Natural killer cell (primary cell): ENCODE data around the gene EIF2S3. TPM values are rescaled to one million over a fixed set of nuclear protein-coding genes. Genes with fewer than 3 reads are reported as not detected.
"Not testable (repeated sequence)": the region's sequence is repeated elsewhere in the genome, so short reads cannot be mapped to it uniquely, and the experiment has no call there.

ENCODE experiments used
- ATAC-seq, 3 donors: fragments of 150-1000 bp in 2 of 3; fragments of 200-7000 bp in 1 of 3; cut with Tn5 transposase; 1 replicate in 1 of 3; 2 replicates in 2 of 3; pipeline ENCODE4 v1.10.0; 2021; ENCODE audit warnings: mild to moderate bottlenecking in 2 of 3, moderate library complexity in 2 of 3
- DNase-seq, 2 donors: peaks; one replicate each; pipeline versions ENCODE4 v3.0.0 to v3.0.0-alpha.2; 2013 to 2021; ENCODE audit warnings: mixed read lengths in 1 of 2
- H3K27ac ChIP-seq: one replicate; pipeline ENCODE4 v1.5.1; 2013; ENCODE audit warnings: mild to moderate bottlenecking, low read length
- H3K27me3 ChIP-seq: one replicate; pipeline ENCODE4 v1.6.1; 2013; ENCODE audit warnings: low read length; ENCODE audit not compliant: control insufficient read depth, insufficient read depth
- H3K36me3 ChIP-seq: one replicate; pipeline ENCODE4 v1.6.1; 2013; ENCODE audit warnings: low read length; ENCODE audit not compliant: control insufficient read depth, insufficient read depth
- H3K4me1 ChIP-seq: one replicate; pipeline ENCODE4 v1.6.1; 2013; ENCODE audit warnings: low read length; ENCODE audit not compliant: control insufficient read depth, insufficient read depth
- H3K4me3 ChIP-seq: one replicate; pipeline ENCODE4 v1.5.1; 2013; ENCODE audit warnings: low read length
- H3K9me3 ChIP-seq: one replicate; pipeline ENCODE4 v1.6.1; 2013; ENCODE audit warnings: low read length; ENCODE audit not compliant: control insufficient read depth, insufficient read depth
- H3K27ac Mint-ChIP-seq, 2 donors: one replicate each; pipeline ENCODE4 v1.8.0; 2022; ENCODE audit warnings: mild to moderate bottlenecking in 2 of 2, mixed read lengths in 2 of 2, moderate library complexity in 1 of 2
- H3K27me3 Mint-ChIP-seq, 2 donors: one replicate each; pipeline ENCODE4 v1.8.0; 2022; ENCODE audit warnings: low read depth in 2 of 2, mixed read lengths in 2 of 2
- H3K36me3 Mint-ChIP-seq: one replicate; pipeline ENCODE4 v1.8.0; 2022; ENCODE audit warnings: mixed read lengths
- H3K4me1 Mint-ChIP-seq, 2 donors: one replicate each; pipeline ENCODE4 v1.8.0; 2022; ENCODE audit warnings: mixed read lengths in 2 of 2
- H3K4me3 Mint-ChIP-seq: one replicate; pipeline ENCODE4 v1.8.0; 2022; ENCODE audit warnings: mild to moderate bottlenecking, moderate library complexity, mixed read lengths
- H3K9me3 Mint-ChIP-seq, 2 donors: one replicate each; pipeline ENCODE4 v1.8.0; 2022; ENCODE audit warnings: mixed read lengths in 2 of 2
- CTCF ChIP-seq: fragments of 200-600 bp; IDR thresholded peaks from one replicate; pipeline ENCODE4 v1.8.0; 2022; ENCODE audit warnings: antibody characterized with exemption
- WGBS: methylation state at CpG from one replicate; pipeline ENCODE4 v1.1.7; 2013; ENCODE audit warnings: missing lambda C conversion rate; ENCODE audit not compliant: insufficient coverage; 5-methylcytosine and 5-hydroxymethylcytosine counted together
- intact Hi-C: fragments of 100-400 bp; cut with micrococcal nuclease; formaldehyde crosslinking; loops from one replicate; pipeline ENCODE4 v1.14.2; 2022
- total RNA-seq, 4 donors: library from RNA; stranded (reverse); fragments of 120-200 nt in 1 of 4; gene quantifications; one replicate each; pipeline versions ENCODE4 v1.2.3 to v1.2.4, GENCODE V29; 2013 to 2022

EIF2S3 gene
- total RNA-seq, 3 donors from 2014 or later (not counting 1 experiment from before 2014, with no cell fraction given), result 124 to 199 (median 132) TPM

GRCh38 chrX:24030597-24030996, 24.2 kb upstream of the EIF2S3 start:
- Mint-ChIP-seq H3K4me1 (peaks cover 0 to 8% of the 10 kb centered on the region in 2 donors), H3K27me3 (peaks cover 3 to 7% of the 10 kb centered on the region in 2 donors), H3K4me3 (no peak overlapping the region), H3K36me3 (no peaks in the 10 kb centered on the region), H3K9me3 (no peaks in the 10 kb centered on the region), H3K27ac (no peak overlapping the region)
- intact Hi-C loops, result no loop called here
- no peak overlapping the region for H3K4me3 ChIP-seq
- TF ChIP-seq CTCF, result no peak
- 100% methylated on average over 3 of the region's 5 CpGs for WGBS
- ATAC-seq (no peak), DNase-seq (no peak)
- H3K4me1 ChIP-seq, result peaks cover 2% of the 10 kb centered on the region
- no peaks in the 10 kb centered on the region for H3K9me3 ChIP-seq
- no peaks in the 10 kb centered on the region for H3K36me3 ChIP-seq
- no peak overlapping the region for H3K27ac ChIP-seq
- no peaks in the 10 kb centered on the region for H3K27me3 ChIP-seq

- DNase-seq (no peak), ATAC-seq (no peak)
- WGBS, result 77% methylated on average over 3 of the region's 5 CpGs
- no peaks in the 10 kb centered on the region for H3K9me3 Mint-ChIP-seq
- no peak overlapping the region for H3K27ac ChIP-seq
- no peak for TF ChIP-seq CTCF
- no peaks in the 10 kb centered on the region for H3K9me3 ChIP-seq
- H3K4me1 ChIP-seq, result no peaks in the 10 kb centered on the region
- no peaks in the 10 kb centered on the region for H3K36me3 ChIP-seq
- no peaks in the 10 kb centered on the region for H3K4me1 Mint-ChIP-seq
- intact Hi-C loops, result no loop called here
- peaks cover 3 to 7% of the 10 kb centered on the region in 2 donors for H3K27me3 Mint-ChIP-seq
- H3K27me3 ChIP-seq, result no peaks in the 10 kb centered on the region
- H3K4me3 ChIP-seq, result no peak overlapping the region
- no peak overlapping the region for H3K4me3 Mint-ChIP-seq
- no peaks in the 10 kb centered on the region for H3K36me3 Mint-ChIP-seq
- H3K27ac Mint-ChIP-seq, result no peak overlapping the region
These were observed 20.3 kb upstream of the EIF2S3 start for GRCh38 chrX:24034485-24034884.

GRCh38 chrX:24037729-24038128, 17.0 kb upstream of the EIF2S3 start:
- 86% methylated on average over 2 of the region's 4 CpGs for WGBS
- DNase-seq (no peak), ATAC-seq (no peak)
- Histone ChIP-seq H3K4me1 (no peaks in the 10 kb centered on the region), H3K9me3 (no peaks in the 10 kb centered on the region), H3K27ac (no peak overlapping the region), H3K4me3 (no peak overlapping the region), H3K36me3 (no peaks in the 10 kb centered on the region), H3K27me3 (no peaks in the 10 kb centered on the region)
- H3K27ac Mint-ChIP-seq, result no peak overlapping the region
- peaks cover 1 to 4% of the 10 kb centered on the region in 2 donors for H3K27me3 Mint-ChIP-seq
- H3K9me3 Mint-ChIP-seq, result no peaks in the 10 kb centered on the region
- H3K4me3 Mint-ChIP-seq, result no peak overlapping the region
- H3K36me3 Mint-ChIP-seq, result no peaks in the 10 kb centered on the region
- no peaks in the 10 kb centered on the region for H3K4me1 Mint-ChIP-seq
- intact Hi-C loops, result no loop called here
- no peak for TF ChIP-seq CTCF

- H3K27me3 Mint-ChIP-seq, DNase-seq, H3K36me3 ChIP-seq, H3K27ac ChIP-seq, H3K4me3 Mint-ChIP-seq, H3K36me3 Mint-ChIP-seq, H3K27ac Mint-ChIP-seq, H3K9me3 ChIP-seq, intact Hi-C loops, ATAC-seq, H3K9me3 Mint-ChIP-seq, H3K4me1 ChIP-seq, H3K4me1 Mint-ChIP-seq, H3K27me3 ChIP-seq, H3K4me3 ChIP-seq: not testable (repeated sequence)
These were observed 8.7 kb upstream of the EIF2S3 start for GRCh38 chrX:24046060-24046459.

- not testable (repeated sequence) for H3K27me3 Mint-ChIP-seq, H3K4me3 Mint-ChIP-seq, H3K27me3 ChIP-seq, H3K27ac Mint-ChIP-seq, DNase-seq, H3K9me3 ChIP-seq, H3K4me3 ChIP-seq, H3K9me3 Mint-ChIP-seq, H3K27ac ChIP-seq, H3K4me1 Mint-ChIP-seq, H3K36me3 Mint-ChIP-seq, H3K4me1 ChIP-seq, ATAC-seq, H3K36me3 ChIP-seq
- intact Hi-C loops, result loop anchor here (10.0 kb wide), 1 partner anchor 385 kb away; the partner anchor contains the start of gene PRDX4
- 96% methylated on average over 23 of the region's 24 CpGs for WGBS
These were observed 5.1 kb upstream of the EIF2S3 start for GRCh38 chrX:24049643-24050042.

- not testable (repeated sequence) for H3K4me3 Mint-ChIP-seq, H3K36me3 ChIP-seq, H3K27ac ChIP-seq, H3K4me1 Mint-ChIP-seq, H3K9me3 ChIP-seq, ATAC-seq, H3K36me3 Mint-ChIP-seq, H3K27me3 ChIP-seq, H3K4me1 ChIP-seq, H3K27ac Mint-ChIP-seq, DNase-seq, H3K27me3 Mint-ChIP-seq, H3K4me3 ChIP-seq, H3K9me3 Mint-ChIP-seq
- WGBS, result 87% methylated on average over 24 of the region's 26 CpGs
- intact Hi-C loops, result loop anchor here (10.0 kb wide), 1 partner anchor 386 kb away; the partner anchor contains the start of gene PRDX4
These were observed 4.0 kb upstream of the EIF2S3 start for GRCh38 chrX:24050522-24051318.
